Measurements from ENCODE around the gene TRIM2.

GRCh38 chr4:153179100-153179499 lies 25.1 kb upstream of the TRIM2 start:
- TF ChIP-seq POLR2A (IDR thresholded peaks at IDR 0.05) (no peak), CTCF (IDR thresholded peaks at IDR 0.05) (no peak)
